GM06990 (cell line): ENCODE data around the gene DTNBP1.

ENCODE experiments used
- DNase-seq: peaks from one replicate; pipeline ENCODE4 v3.0.0-alpha.2; 2011; ENCODE audit not compliant: insufficient read length; ENCODE audit errors: extremely low read depth
- H3K27me3 ChIP-seq: replicated peaks from 2 replicates; pipeline ENCODE4 v1.6.0; 2011; ENCODE audit warnings: low read length; ENCODE audit not compliant: control insufficient read depth, insufficient read depth
- H3K36me3 ChIP-seq: 2 replicates; pipeline ENCODE4 v1.5.1; 2011; ENCODE audit warnings: low read length; ENCODE audit not compliant: control insufficient read depth, insufficient read depth
- H3K4me3 ChIP-seq: replicated peaks from 2 replicates; pipeline ENCODE4 v1.5.1; 2011; ENCODE audit warnings: low read depth, mild to moderate bottlenecking, control low read depth, low read length
- CTCF ChIP-seq: IDR thresholded peaks from 2 replicates; pipeline ENCODE4 v1.5.1; 2011; ENCODE audit warnings: low read length, control low read depth, mild to moderate bottlenecking, inconsistent platforms; ENCODE audit not compliant: insufficient read depth, poor library complexity, severe bottlenecking

The DTNBP1 gene

GRCh38 chr6:15480525-15480924 is 182.3 kb downstream of the DTNBP1 start:
- no peak for DNase-seq
- TF ChIP-seq CTCF = no peak
- H3K36me3 ChIP-seq = peaks cover 2% of the 10 kb centered on the region; the same call in 1 of the 2 replicates
- H3K27me3 ChIP-seq = no peaks in the 10 kb centered on the region
- no peak overlapping the region for H3K4me3 ChIP-seq

- Histone ChIP-seq H3K27me3 (no peaks in the 10 kb centered on the region), H3K4me3 (no peak overlapping the region), H3K36me3 (peaks cover 6% of the 10 kb centered on the region)
- no peak for DNase-seq
- no peak for TF ChIP-seq CTCF
These were observed 183.1 kb downstream of the DTNBP1 start for GRCh38 chr6:15479761-15480160.

GRCh38 chr6:15477746-15478145 is 185.1 kb downstream of the DTNBP1 start:
- no peak for DNase-seq
- Histone ChIP-seq H3K36me3 (peaks cover 6% of the 10 kb centered on the region), H3K27me3 (no peaks in the 10 kb centered on the region), H3K4me3 (no peak overlapping the region)
- no peak for TF ChIP-seq CTCF

GRCh38 chr6:15476631-15477380 is 186.0 kb downstream of the DTNBP1 start:
- DNase-seq = no peak

GRCh38 chr6:15475872-15476271 is 187.0 kb downstream of the DTNBP1 start:
- TF ChIP-seq CTCF = no peak
- DNase-seq = no peak
- Histone ChIP-seq H3K36me3 (peaks cover 6% of the 10 kb centered on the region), H3K27me3 (no peaks in the 10 kb centered on the region), H3K4me3 (no peak overlapping the region)

More at GRCh38 chr6:15476631-15477380, 186.0 kb downstream of the DTNBP1 start:
- Histone ChIP-seq H3K4me3 (no peak overlapping the region), H3K36me3 (peaks cover 6% of the 10 kb centered on the region), H3K27me3 (no peaks in the 10 kb centered on the region)
- TF ChIP-seq CTCF = no peak
